SK-N-MC (cell line): ENCODE data around the gene POLR1F.

Experiments used
- EZH2 ChIP-seq: fragments of 200-600 bp; sonication (generic); IDR thresholded peaks from one replicate; pipeline ENCODE4 v1.6.1; 2017; ENCODE audit warnings: antibody characterized with exemption
- POLR2AphosphoS5 ChIP-seq: IDR thresholded peaks from 2 replicates; pipeline ENCODE4 v1.6.1; 2012; ENCODE audit warnings: mild to moderate bottlenecking, low read depth, low read length, borderline replicate concordance

DNA sequence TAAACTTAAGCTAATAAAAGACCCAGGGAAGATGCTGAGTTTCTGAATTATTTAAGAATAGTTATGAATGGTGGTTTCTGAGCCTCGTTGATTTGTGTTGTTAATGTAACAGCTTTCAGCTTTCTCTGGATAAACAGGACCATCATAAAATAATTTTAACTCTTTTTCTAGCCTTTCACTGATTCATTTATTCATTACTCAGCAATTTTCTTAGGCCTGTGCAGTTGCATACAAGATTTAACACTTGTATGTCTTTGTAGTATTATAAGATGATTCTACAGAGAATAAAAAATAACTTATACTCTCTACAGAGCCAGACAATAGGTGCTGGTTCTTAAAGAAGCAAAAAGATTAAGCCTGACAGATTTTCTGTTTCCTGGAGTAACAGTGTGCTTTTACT lies 35.2 kb upstream of the POLR1F start:
- TF ChIP-seq POLR2AphosphoS5 (no peak), EZH2 (no peak)
